GM23338 (cell line): ENCODE results near the gene JAKMIP2. TPM values are rescaled to one million over a fixed set of nuclear protein-coding genes. Genes with fewer than 3 reads are reported as not detected.

Source experiments
- ATAC-seq: fragments of 200-7000 bp; cut with Tn5 transposase; 3 replicates; pipeline ENCODE4 v1.9.1; 2020
- DNase-seq: peaks from one replicate; pipeline ENCODE4 v3.0.0-alpha.2; 2015; ENCODE audit warnings: low spot score
- H2AFZ ChIP-seq: fragments of 200-600 bp; sonication (generic); 2 replicates; pipeline ENCODE4 v1.8.0; 2016; ENCODE audit warnings: antibody characterized with exemption, mild to moderate bottlenecking, moderate library complexity
- H3F3A ChIP-seq: fragments of 200-600 bp; sonication (generic); replicated peaks from 2 replicates; pipeline ENCODE4 v1.8.0; 2017; ENCODE audit warnings: antibody characterized with exemption, mixed run types, low read depth
- H3K27ac ChIP-seq: fragments of 200-600 bp; sonication (generic); 2 replicates; pipeline ENCODE4 v1.6.1; 2016; ENCODE audit warnings: low read depth
- H3K27me3 ChIP-seq: fragments of 200-600 bp; sonication (generic); 2 replicates; pipeline ENCODE4 v1.8.0; 2016; ENCODE audit warnings: mild to moderate bottlenecking, mixed run types, moderate library complexity; ENCODE audit not compliant: insufficient read depth
- H3K36me3 ChIP-seq: fragments of 200-600 bp; sonication (generic); 2 replicates; pipeline ENCODE4 v1.8.0; 2016; ENCODE audit warnings: mild to moderate bottlenecking; ENCODE audit not compliant: insufficient read depth
- H3K4me1 ChIP-seq: fragments of 200-600 bp; sonication (generic); 2 replicates; pipeline ENCODE4 v1.8.0; 2016; ENCODE audit warnings: mild to moderate bottlenecking, moderate library complexity; ENCODE audit not compliant: insufficient read depth
- H3K4me2 ChIP-seq: fragments of 200-600 bp; sonication (generic); 2 replicates; pipeline ENCODE4 v1.7.1; 2017; ENCODE audit warnings: mixed run types
- H3K4me3 ChIP-seq: fragments of 200-600 bp; sonication (generic); 2 replicates; pipeline ENCODE4 v1.6.1; 2016; ENCODE audit warnings: mixed run types
- H3K79me2 ChIP-seq: fragments of 200-600 bp; sonication (generic); replicated peaks from 2 replicates; pipeline ENCODE4 v1.8.0; 2017; ENCODE audit warnings: mild to moderate bottlenecking; ENCODE audit not compliant: insufficient read depth
- H3K9me2 ChIP-seq: fragments of 200-600 bp; sonication (generic); 2 replicates; pipeline ENCODE4 v1.8.0; 2017; ENCODE audit not compliant: insufficient read depth
- H4K20me1 ChIP-seq: fragments of 200-600 bp; sonication (generic); replicated peaks from 2 replicates; pipeline ENCODE4 v1.8.0; 2017; ENCODE audit warnings: mild to moderate bottlenecking; ENCODE audit not compliant: insufficient read depth
- H3K27ac Mint-ChIP-seq: 2 replicates; pipeline ENCODE4 v1.8.0; 2020; ENCODE audit warnings: inconsistent platforms, mild to moderate bottlenecking, moderate library complexity, mixed read lengths
- H3K27me3 Mint-ChIP-seq: 3 replicates; pipeline ENCODE4 v1.8.0; 2022; ENCODE audit warnings: low read depth, mild to moderate bottlenecking, moderate library complexity, mixed read lengths, inconsistent platforms; ENCODE audit not compliant: insufficient read depth, poor library complexity
- H3K36me3 Mint-ChIP-seq: 3 replicates; pipeline ENCODE4 v1.8.0; 2021; ENCODE audit warnings: low read depth, mild to moderate bottlenecking, inconsistent platforms, moderate library complexity, mixed read lengths
- H3K4me1 Mint-ChIP-seq: 3 replicates; pipeline ENCODE4 v1.8.0; 2020; ENCODE audit warnings: mild to moderate bottlenecking, inconsistent platforms, mixed read lengths
- H3K4me3 Mint-ChIP-seq: 3 replicates; pipeline ENCODE4 v1.8.0; 2021; ENCODE audit warnings: moderate library complexity, mild to moderate bottlenecking, inconsistent platforms, mixed read lengths
- H3K9me3 Mint-ChIP-seq: 3 replicates; pipeline ENCODE4 v1.8.0; 2020; ENCODE audit warnings: moderate library complexity, mild to moderate bottlenecking, inconsistent platforms, mixed read lengths
- ETS1 ChIP-seq: IDR thresholded peaks from 2 replicates; pipeline ENCODE4 v1.6.1; 2016; ENCODE audit warnings: antibody characterized with exemption
- JUNB ChIP-seq: IDR thresholded peaks from one replicate; pipeline ENCODE4 v1.6.1; 2016; ENCODE audit warnings: antibody characterized with exemption; ENCODE audit not compliant: unreplicated experiment
- NANOG ChIP-seq: IDR thresholded peaks from 2 replicates; pipeline ENCODE4 v1.6.1; 2016; ENCODE audit warnings: antibody characterized with exemption, borderline replicate concordance
- REST ChIP-seq: IDR thresholded peaks from one replicate; pipeline ENCODE4 v1.6.1; 2018; ENCODE audit warnings: antibody characterized with exemption; ENCODE audit not compliant: unreplicated experiment
- ZNF114 ChIP-seq: fragments of 250-450 bp; sonication (Bioruptor Pico); IDR thresholded peaks from 2 replicates; pipeline ENCODE4 v1.5.0; 2020; ENCODE audit warnings: mild to moderate bottlenecking, moderate library complexity
- ZNF331 ChIP-seq: fragments of 250-450 bp; sonication (Bioruptor Pico); IDR thresholded peaks from 2 replicates; pipeline ENCODE4 v1.5.0; 2020; ENCODE audit warnings: low read depth, mild to moderate bottlenecking, moderate library complexity
- ZNF462 ChIP-seq: fragments of 250-450 bp; sonication (Bioruptor Pico); IDR thresholded peaks from 2 replicates; pipeline ENCODE4 v1.5.0; 2020; ENCODE audit warnings: mild to moderate bottlenecking, moderate library complexity
- polyA plus RNA-seq: library from polyadenylated mRNA; unstranded; fragments of >200 nt; fragmentation: Nextera tagmentation; extraction: Ambion mirVana; gene quantifications from 2 replicates; pipeline ENCODE4 v1.2.1, GENCODE V29; 2016
- total RNA-seq: library from RNA; depleted of rRNA; stranded (reverse); fragments of >200 nt; shearing (Covaris generic); gene quantifications from 2 replicates; pipeline ENCODE4 v1.2.3, GENCODE V29; 2014

The JAKMIP2 gene
- total and polyA plus RNA-seq, 2 experiments from 2014 or later, result 20.5 to 27.2 TPM

- no peak for TF ChIP-seq ZNF462 (CRISPR knock-in tag)
- TF ChIP-seq JUNB, result no peak
These were observed 93.7 kb downstream of the JAKMIP2 start (continued) for GRCh38 chr5:147688656-147689356.

GRCh38 chr5:147687118-147687517 lies 95.4 kb downstream of the JAKMIP2 start:
- Histone ChIP-seq H3K4me2 (no peak overlapping the region), H3K27me3 (no peaks in the 10 kb centered on the region), H2AFZ (no peak overlapping the region), H3F3A (no peaks in the 10 kb centered on the region), H3K9me2 (no peaks in the 10 kb centered on the region), H3K27ac (no peak overlapping the region), H3K79me2 (no peaks in the 10 kb centered on the region), H4K20me1 (peaks cover 5% of the 10 kb centered on the region; the same call in 1 of the 2 replicates), H3K36me3 (no peaks in the 10 kb centered on the region; the same call in 1 of the 2 replicates), H3K4me1 (peaks cover 4% of the 10 kb centered on the region; the same call in 1 of the 2 replicates), H3K4me3 (no peak overlapping the region)
- DNase-seq, result no peak
- peaks cover 22% of the 10 kb centered on the region for H3K4me1 Mint-ChIP-seq
- H3K9me3 Mint-ChIP-seq, result no peaks in the 10 kb centered on the region
- H3K27me3 Mint-ChIP-seq, result no peaks in the 10 kb centered on the region
- ATAC-seq, result no peak
- no peak overlapping the region for H3K27ac Mint-ChIP-seq
- H3K36me3 Mint-ChIP-seq, result no peaks in the 10 kb centered on the region
- H3K4me3 Mint-ChIP-seq, result no peak overlapping the region
- TF ChIP-seq ZNF114 (CRISPR knock-in tag) (no peak), REST (no peak), ZNF331 (CRISPR knock-in tag) (no peak), ETS1 (no peak), NANOG (no peak)
